Measurements from ENCODE around the gene HDHD3.
A peak's percentile ranks its signal among the peaks of the same experiment; 100 is the strongest.
"Not testable (repeated sequence)": the region's sequence is repeated elsewhere in the genome, so short reads cannot be mapped to it uniquely, and the experiment has no call there.

The HDHD3 gene

DNA sequence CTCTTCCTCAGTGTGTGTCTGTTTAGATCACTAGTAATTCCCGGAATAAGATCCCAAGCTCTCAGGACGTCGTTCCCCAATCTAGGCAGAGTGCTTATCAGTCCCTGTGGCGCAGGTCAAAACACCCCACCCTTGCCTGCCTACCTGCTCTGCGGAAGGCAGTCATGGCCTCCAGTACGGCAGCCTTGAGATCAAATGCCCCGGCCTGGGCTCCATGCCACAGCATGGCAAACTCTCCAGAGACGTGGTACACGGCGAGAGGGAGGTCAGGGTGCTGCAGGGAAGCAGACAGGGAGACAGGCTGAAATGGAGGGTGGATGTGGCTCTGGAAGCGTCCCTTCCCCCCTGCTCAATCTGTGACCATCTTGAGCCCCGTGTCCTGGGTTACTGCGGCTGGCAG, 12.0 kb upstream of the HDHD3 start:
- DNase-seq = no peak

DNA sequence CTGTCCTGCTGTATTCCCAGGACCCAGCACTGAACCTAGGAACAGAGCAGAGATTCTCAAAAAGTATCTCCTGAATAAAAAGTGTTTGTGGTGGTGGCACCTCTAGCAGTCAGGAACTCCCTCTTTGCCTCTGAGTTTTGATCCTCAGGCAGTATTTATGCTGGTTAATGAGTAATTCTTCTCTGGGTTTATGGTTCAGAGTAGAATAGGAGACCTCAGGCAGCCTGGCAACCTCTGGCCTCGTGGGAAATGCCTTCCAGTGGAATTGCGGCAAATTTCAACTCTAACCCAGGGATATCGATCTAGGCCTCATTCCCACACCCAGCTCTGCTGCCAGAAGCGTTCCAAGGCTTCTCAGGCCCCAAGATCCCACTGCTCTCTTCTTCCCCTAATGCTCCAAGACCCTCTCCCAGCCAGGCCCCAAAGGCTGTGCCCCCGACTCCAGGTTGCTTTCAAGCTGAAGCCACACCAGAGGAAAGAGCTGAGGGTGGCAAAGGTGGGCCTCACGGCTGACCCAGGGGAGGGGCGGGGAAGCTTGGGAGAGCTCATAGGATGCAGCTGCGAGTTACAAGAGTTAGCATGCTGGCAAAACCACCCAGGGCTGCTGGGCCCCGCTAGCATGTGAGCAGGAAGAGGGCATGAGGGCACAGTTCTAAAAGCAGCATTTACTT, 10.9 kb upstream of the HDHD3 start:
- no peak for DNase-seq

- no peak for DNase-seq
These were observed 10.0 kb upstream of the HDHD3 start for GRCh38 chr9:113386571-113387393.

DNA sequence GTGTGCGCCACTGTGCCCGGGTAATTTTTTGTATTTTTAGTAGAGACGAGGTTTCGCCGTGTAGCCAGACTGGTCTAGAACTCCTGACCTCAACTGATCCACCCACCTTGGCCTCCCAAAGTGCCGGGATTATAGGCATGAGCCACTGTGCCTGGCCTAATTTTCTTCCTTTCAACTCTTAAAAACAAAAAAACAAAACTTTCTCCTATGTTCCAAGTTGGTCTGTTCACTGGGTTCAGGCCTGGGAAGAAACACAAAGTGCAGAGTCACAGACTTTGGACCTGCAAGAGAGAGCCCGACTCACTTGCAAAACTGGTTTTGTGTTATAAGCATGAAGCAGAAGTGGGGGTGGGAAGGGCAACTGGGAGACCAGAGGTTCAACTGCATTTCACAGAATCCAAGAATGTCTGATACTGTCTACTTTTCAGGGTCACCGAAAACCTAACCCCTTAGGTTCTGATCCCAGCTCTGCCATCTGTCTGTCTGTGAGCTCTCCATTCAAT, 5.2 kb upstream of the HDHD3 start:
- peak; percentile 21 for DNase-seq

- DNase-seq = not testable (repeated sequence)
These were observed 4.7 kb upstream of the HDHD3 start for GRCh38 chr9:113381441-113381840.

DNA sequence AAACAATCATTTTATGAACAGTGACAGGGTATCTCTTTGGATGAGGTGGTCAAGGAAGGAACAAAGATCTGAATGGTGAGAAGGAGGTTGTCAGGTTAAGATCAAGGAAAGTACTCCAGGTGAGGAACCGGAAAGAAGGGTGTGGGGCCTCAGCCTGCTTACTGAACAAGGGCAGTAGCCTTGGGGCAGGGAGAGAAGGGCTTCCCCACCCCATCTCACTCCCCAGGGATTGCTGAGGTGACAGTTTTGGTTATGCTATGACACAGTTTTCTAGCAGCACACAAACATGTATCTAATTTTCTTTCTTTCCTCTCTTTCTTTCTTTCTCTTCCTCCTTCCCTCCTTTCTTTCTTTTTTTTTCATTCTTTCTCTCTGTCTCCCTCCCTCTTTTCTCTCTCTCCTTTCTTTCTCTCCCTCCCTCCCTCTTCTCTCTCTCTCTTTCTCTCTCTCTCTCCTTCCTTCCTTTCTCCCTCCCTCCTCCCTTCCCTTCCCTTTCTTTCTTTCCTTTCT, 4.1 kb upstream of the HDHD3 start:
- DNase-seq = no peak

DNA sequence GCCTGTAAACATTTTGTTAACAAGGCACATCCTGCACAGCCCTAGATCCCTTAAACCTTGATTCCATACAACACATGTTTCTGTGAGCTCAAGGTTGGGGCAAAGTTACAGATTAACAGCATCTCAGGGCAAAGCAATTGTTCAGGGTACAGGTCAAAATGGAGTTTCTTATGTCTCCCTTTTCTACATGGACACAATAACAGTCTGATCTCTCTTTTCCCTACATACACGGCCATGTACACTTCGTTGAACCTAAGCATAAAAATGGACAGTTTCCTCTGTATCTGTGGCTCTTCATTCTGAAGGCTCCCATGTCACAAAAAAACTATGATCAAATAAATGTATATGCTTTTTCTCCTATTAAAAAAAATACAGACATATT, 3.0 kb upstream of the HDHD3 start:
- not testable (repeated sequence) for DNase-seq

- not testable (repeated sequence) for DNase-seq
These were observed 2.5 kb upstream of the HDHD3 start for GRCh38 chr9:113379094-113379828.

DNA sequence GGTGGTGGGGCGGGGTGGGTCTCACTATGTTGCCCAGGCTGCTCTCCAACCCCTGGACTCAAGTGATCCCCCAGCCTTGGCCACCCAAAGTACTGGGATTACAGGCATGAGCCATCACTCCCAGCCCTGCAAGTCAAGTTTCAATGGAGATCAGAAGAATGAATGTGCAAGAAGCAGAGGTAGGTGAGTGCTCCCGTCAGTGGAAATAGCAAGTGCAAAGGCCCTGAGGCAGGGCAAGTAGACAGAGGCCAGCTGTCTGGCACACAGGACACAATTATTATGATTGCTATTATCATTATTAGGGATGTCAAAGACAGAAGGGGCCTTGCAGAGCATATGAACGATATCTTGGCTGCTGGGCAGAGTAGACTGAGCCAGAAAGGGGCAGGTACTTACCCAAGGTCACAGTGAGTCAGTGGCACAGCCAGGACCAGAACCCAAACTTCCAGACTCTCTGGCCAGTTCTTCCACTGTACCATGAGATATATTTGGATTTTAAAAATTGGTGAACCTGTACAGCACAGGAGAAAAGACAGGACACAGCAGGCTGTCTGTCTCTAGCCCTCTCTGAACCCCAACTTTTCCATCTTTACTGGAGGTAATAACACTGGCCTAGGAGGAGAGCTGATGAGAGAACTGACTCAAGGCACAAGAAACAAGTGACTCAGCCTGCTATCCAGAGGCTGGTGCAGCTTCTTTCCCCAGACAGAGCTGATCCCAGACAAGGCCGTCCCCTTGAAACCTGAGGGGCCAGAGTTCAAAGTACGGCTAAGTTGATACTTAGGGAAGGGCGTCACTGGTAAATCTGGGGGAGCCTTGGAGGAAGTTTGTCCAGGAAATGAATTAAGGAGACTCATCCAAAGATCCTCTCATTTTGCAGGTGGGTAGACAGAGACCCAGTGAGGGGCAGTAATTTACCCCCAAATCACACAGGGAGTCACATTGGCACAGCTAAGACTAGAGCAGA, 1.4 kb downstream of the HDHD3 start:
- DNase-seq = no peak

DNA sequence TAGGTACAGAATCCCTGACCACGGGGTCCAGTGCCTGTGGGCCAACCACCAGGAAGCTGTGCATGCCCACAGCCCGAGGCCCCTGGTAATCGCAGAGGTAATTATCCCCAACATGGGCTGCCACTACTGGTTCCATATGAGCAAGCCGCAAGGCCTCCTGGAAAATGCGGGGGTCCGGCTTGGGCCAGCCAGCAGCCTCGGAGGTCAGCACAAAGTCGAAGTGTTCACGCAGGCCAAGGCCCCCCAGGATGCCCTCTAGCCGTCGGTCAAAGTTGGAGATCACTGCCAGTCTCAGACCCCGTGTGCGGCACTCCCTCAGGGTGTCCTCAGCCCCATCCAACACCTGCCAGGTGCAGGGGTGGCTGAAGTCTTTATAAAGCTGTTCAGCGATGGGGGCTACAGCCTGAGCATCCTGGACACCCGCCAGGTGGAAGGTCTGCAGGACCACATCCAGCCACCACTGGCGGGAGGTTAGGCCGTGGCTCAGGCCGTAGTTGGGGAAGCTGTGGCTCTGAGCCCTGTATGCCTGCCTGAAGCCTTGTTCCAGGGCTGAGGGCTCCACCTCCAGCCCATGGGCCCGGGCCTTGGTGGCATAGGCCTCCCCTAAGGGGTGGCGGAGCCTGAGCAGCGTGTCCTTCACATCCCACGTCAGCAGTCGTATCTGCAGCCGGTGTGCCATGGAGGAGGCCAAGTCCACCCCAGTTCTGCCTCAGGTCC, 3.0 kb downstream of the HDHD3 start:
- DNase-seq = no peak

DNA sequence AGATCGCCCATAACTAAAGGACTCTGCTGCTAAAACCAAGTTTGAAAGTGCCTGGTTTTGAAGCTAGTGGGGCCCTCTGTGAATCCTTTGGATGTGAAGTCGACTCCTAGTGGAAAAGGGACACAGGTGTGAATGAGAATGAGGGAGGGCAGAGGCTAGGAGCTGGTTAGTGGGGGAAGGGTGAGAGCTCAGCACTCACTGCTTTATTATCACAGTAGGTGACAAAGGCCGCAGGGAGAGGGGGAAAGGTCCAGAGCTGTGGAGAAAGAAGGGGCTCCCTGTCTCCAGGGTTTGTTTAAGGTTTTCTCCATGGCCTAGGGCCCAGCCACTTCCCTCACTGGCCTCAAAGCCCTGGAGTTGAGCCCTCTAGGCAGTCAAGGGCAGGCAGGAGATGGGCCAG, 3.5 kb downstream of the HDHD3 start:
- no peak for DNase-seq

DNA sequence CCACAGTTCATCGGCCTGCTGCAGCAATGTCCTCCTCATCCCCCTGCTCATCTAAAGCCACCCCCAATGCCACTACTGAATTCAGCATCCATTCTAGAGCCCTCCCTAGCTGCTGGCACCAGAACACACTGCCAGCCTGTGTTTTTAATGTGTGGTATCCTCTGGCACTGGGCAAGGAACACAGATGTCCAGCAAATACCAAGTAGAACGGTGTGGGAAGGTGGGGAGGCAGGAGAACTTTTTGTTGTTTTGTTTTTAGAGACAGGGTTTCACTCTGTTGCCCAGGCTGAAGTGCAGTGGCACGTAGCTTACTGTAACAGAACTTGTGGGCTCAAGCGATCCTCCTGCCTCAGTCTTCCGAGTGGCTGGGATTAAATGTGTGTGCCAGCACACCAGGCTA, 4.7 kb downstream of the HDHD3 start:
- DNase-seq = no peak

- DNase-seq = no peak
These were observed 5.9 kb downstream of the HDHD3 start for GRCh38 chr9:113370806-113371325.

DNA sequence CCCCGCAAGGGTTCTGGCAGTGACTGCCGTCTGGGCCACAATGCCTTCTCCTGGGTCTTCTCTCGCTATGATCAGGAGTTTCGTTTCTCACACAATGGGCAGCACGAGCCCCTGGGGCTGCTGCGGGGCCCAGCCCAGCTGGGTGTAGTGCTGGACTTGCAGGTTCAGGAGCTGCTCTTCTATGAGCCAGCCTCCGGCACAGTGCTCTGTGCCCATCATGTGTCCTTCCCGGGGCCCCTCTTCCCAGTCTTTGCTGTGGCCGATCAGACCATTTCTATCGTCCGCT, 7.0 kb downstream of the HDHD3 start:
- no peak for DNase-seq

DNA sequence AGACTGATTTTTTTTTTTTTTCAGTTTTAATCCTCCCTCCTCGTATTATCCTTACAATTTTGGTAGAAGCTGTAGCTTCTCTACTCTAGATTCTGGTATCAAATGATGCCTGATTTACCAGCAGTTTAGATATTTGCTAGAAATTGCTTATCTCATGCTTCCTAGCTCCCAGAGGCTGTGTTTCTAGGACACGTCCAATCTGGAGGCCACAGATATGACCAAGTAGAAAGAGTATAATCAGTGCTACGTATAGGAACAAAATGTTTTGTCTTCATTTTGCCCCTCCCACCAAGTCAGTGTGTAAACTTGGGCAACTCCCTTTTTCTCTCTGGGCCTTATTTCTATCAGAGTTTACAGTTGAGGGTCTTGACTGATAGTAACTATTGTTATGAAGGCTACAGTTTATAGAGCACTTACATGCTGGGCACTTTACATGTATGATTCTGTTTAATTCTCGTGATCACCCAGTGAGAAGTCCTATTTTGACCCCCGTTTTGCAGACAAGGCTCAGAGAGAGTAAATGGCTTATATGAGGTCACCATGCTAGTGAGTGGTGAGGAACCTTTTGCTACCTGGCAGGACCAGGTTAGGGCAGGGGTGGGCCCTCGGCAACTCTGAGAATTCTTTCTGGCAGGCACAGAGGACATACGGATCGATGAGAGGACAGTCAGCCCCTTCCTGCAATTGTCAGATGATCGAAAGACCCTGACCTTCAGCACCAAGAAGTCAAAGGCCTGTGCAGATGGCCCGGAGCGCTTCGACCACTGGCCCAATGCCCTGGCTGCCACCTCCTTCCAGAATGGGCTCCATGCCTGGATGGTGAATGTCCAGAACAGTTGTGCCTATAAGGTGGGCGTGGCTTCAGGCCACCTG, 7.6 kb downstream of the HDHD3 start:
- DNase-seq = no peak

DNA sequence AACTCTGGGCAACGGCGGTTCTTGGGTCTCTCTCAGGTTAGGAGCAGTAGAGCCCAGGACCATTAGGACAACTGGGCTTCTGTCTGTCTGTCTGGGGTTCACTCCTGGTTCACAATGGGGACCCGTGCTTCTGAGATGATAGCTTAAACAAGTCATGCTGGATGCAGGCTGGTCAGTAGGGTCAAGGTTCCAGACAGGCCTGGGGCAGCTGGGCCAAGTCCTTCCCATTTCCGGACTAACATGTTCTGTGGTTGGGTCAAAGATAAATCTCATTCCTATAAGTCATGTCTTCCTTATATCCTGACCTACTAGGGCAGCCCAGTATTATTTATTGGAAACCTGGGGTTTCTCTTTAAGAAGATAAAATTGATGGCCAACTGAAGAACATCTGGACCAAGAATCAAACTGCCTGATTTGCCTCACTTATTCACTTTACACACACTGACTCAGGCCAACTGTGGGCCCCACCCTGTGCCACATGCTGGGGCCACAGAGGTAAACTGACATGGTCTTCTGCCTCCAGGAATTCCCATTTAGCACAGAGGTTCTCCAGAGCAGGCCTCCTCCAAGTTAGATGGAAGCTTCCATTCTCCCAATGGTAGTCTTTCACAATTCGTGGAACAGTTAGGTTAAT, 8.3 kb downstream of the HDHD3 start:
- DNase-seq = no peak

GRCh38 chr9:113365652-113366051, 11.1 kb downstream of the HDHD3 start:
- not testable (repeated sequence) for DNase-seq

DNA sequence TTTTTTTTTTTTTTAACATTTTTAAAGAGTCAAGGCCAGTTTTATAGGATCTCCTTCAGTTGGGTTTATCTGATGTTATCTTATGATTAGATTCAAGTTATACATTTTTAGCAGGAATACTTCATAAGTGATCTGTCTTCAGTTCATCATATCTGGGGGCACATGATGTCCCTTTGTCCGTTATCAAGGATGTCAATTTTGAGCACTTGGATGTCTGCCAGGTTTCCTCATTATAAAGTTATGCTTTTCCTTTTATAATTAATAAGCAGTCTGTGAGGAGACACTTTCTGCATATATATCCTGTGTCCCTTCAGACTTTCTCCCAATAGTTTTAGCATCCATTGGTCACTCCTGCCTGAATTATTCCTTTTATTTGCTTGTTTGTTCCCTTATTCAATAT, 11.8 kb downstream of the HDHD3 start:
- DNase-seq = no peak

DNA sequence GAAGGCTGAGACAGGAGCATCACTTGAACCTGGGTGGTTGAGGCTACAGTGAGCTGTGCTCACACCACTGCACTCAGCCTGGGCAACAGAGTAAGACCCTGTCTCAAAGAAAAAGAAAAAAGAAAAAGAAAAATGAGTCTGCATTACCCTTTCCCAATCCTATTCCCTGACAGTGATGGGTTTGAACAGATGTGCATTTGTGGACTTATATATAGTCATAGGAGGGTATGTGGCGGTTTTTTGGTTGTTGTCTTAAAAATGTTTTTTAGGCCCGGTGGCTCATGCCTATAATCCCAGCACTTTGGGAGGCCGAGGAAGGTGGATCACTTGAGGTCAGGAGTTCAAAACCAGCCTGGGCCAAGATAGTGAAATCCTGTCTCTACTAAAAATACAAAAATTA, 13.4 kb downstream of the HDHD3 start:
- DNase-seq = no peak

All from NCI-H510A (cell line).